ENCODE results near the gene ZBTB43. TPM values are rescaled to one million over a fixed set of nuclear protein-coding genes. Genes with fewer than 3 reads are reported as not detected.

Gene ZBTB43
- total RNA-seq, 2 donors from 2014 or later, result 15.8 to 18.0 TPM

DNA sequence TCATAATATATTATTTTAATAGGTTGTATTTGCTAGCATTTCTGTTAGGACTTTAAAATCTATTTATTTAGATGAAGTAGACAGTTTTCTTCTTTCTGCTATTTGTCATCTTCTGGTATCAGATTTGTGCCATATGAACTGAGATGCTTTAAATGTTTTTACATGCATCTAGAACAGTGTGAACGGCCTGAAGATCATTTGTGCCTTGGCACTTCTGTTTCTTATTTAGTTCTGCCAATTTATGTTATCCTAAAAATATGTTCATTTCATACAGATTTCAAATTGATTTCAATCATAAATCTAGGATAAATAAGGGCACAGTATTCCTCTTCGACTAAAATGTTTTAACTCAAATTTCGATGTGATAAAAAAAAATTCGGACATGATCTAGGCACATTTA is 71.7 kb downstream of the ZBTB43 start:
- no peak for DNase-seq (ENCODE audit: low spot score)
- intact Hi-C loops (cut with DNase I), result no loop called here

DNA sequence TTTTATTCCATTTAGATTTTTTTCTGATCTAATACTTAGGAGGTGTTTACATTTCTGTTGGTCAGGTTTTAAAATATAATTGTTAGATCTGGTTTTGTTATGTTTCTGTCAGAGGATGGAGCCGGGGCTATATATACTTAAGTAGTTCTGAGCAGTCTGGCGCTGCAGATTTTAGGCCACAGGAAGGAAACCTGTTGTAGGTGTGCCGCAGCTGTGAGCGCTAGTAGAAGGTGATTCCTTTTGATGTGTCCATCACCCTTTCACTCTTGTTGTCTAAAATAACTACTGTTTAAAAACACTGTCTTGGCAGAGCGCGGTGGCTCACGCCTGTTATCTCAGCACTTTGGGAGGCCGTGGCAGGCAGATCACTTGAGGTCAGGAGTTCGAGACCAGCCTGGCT is 72.6 kb downstream of the ZBTB43 start:
- DNase-seq (ENCODE audit: low spot score), result no peak
- intact Hi-C loops (cut with DNase I), result no loop called here

DNA sequence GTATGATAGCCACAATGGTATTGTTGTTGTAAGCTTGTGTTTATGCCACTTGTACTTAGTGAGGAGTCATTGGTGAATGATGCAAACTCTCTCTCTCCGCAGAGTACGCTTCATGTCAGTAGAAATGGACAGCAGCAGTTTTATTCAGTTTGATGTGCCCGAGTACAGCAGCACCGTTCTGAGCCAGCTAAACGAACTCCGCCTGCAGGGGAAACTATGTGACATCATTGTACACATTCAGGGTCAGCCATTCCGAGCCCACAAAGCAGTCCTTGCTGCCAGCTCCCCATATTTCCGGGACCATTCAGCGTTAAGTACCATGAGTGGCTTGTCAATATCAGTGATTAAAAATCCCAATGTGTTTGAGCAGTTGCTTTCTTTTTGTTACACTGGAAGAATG is 74.4 kb downstream of the ZBTB43 start:
- intact Hi-C loops (cut with DNase I), result no loop called here
- DNase-seq (ENCODE audit: low spot score), result no peak

- no peak for DNase-seq (ENCODE audit: low spot score)
- intact Hi-C loops (cut with DNase I), result no loop called here
These were observed 75.5 kb downstream of the ZBTB43 start for GRCh38 chr9:126880226-126880946.

GRCh38 chr9:126880947-126881332 is 76.1 kb downstream of the ZBTB43 start:
- intact Hi-C loops (cut with DNase I), result no loop called here
- DNase-seq (ENCODE audit: low spot score), result no peak

- intact Hi-C loops (cut with DNase I), result no loop called here
- DNase-seq (ENCODE audit: low spot score), result no peak
These were observed 77.9 kb downstream of the ZBTB43 start for GRCh38 chr9:126882746-126883145.

GRCh38 chr9:126883636-126884035 is 78.8 kb downstream of the ZBTB43 start:
- DNase-seq (ENCODE audit: low spot score), result no peak
- intact Hi-C loops (cut with DNase I), result no loop called here

- intact Hi-C loops (cut with DNase I), result no loop called here
- no peak for DNase-seq (ENCODE audit: low spot score)
These were observed 80.3 kb downstream of the ZBTB43 start for GRCh38 chr9:126885131-126885641.

- intact Hi-C loops (cut with DNase I), result no loop called here
- DNase-seq (ENCODE audit: low spot score), result no peak
These were observed 81.4 kb downstream of the ZBTB43 start for GRCh38 chr9:126886034-126886822.

- DNase-seq (ENCODE audit: low spot score), result no peak
These were observed 82.1 kb downstream of the ZBTB43 start for GRCh38 chr9:126886897-126887296.

More at GRCh38 chr9:126886897-126887296, 82.1 kb downstream of the ZBTB43 start:
- intact Hi-C loops (cut with DNase I), result no loop called here

Other genes with a start within 250 kb of the ZBTB43 start
- 1 to 10 TPM; 1.4 to 1.6 TPM for gene LMX1B, start 191.1 kb upstream of the ZBTB43 start, total RNA-seq
- gene ZBTB34, start 55.6 kb downstream of the ZBTB43 start, total RNA-seq, result 1 to 10 TPM; 7.3 to 9.6 TPM
- gene RALGPS1, start 109.7 kb downstream of the ZBTB43 start, total RNA-seq, result 1 to 10 TPM; 6.4 to 7.8 TPM

Measured in posterior vena cava (tissue), 2 donors.